Activated CD4-positive, CD25-positive, alpha-beta regulatory T cell treated with anti-CD3 and anti-CD28 coated beads, Interleukin-2, amount 50 U/mL, for 24 hours (primary cell): ENCODE results near the gene PDE11A.

Source experiments
- ATAC-seq, 2 donors: fragments of 150-1000 bp; cut with Tn5 transposase; one replicate each; pipeline ENCODE4 v1.10.0; 2021; ENCODE audit warnings: mild to moderate bottlenecking in 1 of 2, moderate library complexity in 1 of 2

PDE11A gene

DNA sequence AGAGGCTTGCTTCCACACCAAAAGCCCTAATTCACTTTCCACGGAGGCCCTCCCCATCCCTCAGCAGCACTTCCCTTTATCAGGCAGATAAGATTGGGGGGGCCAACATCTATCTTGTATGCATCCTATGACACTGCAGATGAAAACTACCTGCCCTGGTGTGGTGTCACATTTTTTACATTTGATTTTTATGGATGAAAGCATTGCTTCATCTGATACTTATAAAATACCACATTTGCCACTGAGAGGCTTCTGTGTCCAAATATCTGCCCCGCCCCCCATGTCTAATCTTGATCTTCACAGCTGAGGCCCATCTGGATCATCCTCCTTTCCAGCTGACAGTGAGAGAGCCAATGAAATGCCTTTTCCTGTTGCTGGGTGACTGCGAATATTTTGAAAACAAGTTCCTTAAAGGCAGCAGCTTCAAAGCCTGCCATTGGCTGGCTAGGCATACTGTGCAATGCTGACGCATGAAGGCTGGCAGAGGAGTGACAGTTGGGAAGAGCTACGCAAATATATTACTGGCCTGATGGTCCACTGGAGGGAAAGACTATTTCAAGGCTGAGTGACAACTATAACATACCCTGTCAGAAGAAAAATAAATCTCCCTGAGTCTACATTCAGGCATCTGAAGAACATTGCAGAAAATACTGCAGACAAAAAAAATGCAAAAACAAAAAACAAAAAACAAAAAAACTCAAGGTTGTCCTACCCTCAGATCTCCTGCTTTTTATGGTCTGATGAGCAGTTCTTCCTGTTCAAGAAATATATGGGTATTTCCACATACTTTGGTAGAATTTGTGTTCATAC is 318.7 kb downstream of the PDE11A start:
- ATAC-seq = no peak

DNA sequence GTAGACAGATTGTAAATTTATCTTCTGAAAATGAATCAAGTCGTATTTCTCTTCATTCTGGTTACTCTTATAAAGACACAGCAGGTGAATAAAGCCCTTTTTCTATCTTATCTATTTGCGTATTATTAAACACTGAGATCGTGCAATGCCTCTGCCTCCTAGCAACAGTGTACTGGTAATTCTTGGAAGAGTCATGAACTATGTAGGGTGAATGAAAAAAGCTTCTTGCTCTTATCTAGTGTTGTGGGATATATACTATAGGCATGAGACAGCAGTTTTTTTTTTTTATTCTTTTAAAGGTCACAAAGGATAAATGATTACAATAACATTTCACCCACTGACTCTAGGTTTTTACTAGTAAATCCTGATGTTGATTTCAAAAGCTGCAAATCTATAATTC is 324.2 kb downstream of the PDE11A start:
- ATAC-seq = no peak

DNA sequence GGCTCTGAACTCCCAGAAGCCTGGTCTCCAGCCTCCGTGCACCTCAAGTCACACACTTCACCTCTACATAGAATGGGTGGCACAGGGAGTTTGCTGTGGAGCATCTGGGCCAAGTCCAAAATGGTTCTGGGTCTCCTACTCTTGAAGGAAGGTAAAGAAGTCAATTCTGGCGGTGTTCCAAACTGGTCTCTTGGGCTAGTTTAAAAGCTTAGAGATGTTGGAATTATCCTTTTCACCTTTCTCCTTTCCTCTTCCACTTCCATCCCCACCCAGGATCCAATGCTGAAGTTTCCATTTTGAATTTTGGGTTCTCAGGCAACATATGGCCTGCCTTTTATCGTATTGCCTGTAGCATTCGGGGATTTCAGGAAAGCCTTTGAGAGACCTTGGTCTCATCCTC is 325.2 kb downstream of the PDE11A start:
- no peak for ATAC-seq

GRCh38 chr2:177746358-177746757 is 326.2 kb downstream of the PDE11A start:
- ATAC-seq = no peak

DNA sequence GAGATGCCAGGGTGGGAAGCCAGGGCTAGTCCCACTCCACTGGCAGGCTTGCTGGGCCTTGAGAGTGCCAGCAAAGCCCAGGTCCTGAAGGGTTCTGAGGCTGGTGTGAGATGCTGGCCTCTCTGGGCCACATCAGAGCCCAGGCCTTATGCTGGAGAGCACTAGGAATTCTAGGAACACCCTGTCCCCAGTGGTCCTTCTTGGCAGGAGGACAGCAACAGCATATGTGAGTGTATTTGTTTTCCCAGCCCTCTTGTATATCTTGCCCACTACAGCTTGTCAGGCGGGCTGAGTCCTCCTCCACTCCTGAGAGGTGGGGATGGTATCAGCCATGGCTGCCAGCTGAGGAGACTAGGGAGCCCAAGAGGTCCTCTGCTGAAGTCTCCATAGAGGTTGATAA is 327.0 kb downstream of the PDE11A start:
- ATAC-seq = no peak

- no peak for ATAC-seq
These were observed 329.7 kb downstream of the PDE11A start for GRCh38 chr2:177742851-177743250.

GRCh38 chr2:177741866-177742265 is 330.7 kb downstream of the PDE11A start:
- ATAC-seq = no peak

DNA sequence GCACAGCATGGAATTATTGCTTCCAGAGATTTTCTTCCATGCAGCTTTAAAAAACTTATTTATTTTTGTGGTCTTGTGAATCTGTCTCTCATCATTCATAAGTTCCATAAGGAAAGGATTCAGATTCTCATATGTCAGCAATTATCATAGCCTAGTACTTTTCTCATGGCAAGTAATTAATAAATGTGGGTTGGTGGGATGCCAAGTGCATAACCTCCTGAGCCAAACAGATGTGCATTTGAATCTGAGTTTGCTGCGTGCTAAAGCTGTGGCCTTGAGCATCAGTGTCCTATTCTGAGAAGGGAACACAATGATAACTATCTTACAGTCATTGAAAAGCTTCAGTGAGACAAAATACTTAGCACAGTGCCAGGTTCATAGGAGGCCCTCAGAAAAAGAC is 331.9 kb downstream of the PDE11A start:
- no peak for ATAC-seq

DNA sequence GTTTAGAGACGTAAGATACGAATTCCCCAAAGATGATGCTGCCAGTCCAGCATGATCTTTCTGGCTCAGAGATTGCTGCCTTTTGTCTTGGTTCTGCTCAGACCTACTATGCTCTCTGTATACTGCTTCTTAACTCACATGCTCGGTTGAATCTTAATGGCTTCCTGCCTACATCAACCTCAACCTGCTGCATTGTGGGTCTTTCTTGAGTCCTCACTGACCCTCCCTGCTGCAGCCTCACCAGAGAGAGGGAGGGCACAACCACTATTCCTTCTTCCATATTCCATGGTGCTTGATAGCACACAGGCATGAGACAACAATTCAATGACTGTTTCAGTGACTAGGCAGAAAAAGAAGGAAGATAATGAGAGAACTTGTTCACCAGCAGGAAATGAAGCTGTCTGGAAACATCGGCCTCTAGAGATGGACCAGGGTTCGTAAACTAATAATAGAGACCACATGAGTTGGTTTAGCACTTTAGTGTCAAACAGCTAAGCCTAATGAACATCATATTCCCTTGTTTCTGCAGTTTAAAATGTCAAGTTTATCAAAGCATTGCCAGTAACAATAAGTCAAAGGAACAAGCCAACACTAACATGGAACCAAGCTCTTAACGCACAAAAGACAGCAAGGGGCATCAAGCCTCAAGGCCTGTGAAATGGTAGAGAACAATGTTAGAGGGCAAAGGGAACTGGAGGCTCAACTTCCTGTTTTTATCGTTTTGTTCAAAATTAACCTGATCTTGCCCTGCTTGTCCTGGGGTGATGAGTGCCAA is 333.9 kb downstream of the PDE11A start:
- no peak for ATAC-seq

- ATAC-seq = no peak
These were observed 337.2 kb downstream of the PDE11A start for GRCh38 chr2:177735318-177735803.

- ATAC-seq = no peak
These were observed 339.2 kb downstream of the PDE11A start for GRCh38 chr2:177733322-177733855.

GRCh38 chr2:177731384-177731783 is 341.2 kb downstream of the PDE11A start:
- ATAC-seq = no peak

DNA sequence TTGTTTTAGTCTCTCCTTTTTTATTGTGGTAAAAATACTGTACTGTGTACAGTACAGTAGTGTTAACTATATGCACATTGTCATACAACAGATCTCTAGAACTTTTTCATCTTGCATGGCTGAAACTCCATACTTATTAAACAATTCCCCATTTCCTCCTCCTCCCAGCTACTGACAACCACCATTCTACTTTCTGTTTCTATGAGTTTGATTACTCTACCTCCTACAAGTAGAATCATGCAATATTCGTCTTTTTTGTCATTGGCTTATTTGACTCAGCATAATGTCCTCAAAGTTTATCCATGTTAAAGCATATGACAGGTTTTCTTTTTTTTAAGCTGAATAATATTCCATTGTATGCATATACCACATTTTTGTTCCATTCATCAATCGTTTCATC is 341.8 kb downstream of the PDE11A start:
- ATAC-seq = no peak

GRCh38 chr2:177730363-177730762 is 342.2 kb downstream of the PDE11A start:
- no peak for ATAC-seq

DNA sequence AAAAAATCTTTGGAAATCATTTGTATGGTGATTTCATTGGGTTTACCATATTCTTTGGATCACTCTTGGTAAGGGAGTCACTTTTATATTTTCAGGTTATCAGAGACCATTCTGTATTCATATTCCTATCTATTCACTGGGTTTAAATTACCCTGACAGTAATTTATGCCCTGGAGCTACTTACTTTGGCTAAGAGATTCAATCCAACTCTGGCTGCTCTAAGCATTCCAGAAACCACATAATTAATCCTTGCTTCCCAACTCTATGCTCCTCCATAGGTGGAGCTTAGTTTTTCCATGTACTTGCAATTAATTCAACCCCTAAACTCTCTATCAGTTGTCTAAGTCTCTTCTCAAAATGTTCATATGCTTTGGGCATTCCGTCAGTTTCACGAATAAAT is 343.7 kb downstream of the PDE11A start:
- no peak for ATAC-seq

DNA sequence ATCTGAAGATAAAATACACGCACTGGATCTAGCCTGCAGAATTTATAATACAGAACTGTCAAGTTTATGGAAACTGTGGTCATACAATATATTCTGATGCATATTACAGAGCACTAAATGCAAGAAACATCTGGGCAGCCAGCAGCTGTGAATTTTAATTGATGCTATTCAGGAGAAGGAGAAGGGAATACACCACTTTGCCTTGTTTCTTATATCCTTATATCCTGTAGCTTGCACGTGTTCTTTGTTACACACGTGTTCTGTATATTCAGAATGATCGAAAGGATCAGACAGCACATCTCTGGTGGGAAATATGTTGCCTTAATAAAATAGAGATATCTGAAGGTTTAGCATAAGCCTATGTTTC is 344.2 kb downstream of the PDE11A start:
- no peak for ATAC-seq

- no peak for ATAC-seq
These were observed 344.8 kb downstream of the PDE11A start for GRCh38 chr2:177727577-177728398.

DNA sequence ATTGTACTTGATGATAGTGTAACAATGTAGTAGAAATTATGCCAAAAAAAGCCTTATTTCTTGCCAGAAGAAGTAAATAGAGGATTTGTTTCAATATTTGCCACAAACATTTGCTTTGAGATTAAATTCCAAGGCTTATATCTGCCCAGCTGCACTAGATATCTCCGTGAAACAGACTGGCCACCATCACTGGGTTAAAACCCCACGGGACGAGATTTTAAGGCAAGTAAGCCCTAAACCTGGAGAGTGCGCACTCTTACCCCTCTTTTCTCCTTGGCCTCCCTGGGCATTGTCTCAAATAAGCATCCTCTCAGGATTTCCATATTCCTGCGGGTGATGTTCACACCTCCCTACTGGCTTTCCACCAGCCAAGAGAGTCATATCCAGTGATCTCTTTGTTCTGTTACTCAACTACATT is 345.6 kb downstream of the PDE11A start:
- ATAC-seq = no peak

- ATAC-seq = no peak
These were observed 347.9 kb downstream of the PDE11A start for GRCh38 chr2:177724398-177725287.

GRCh38 chr2:177723235-177723634 is 349.3 kb downstream of the PDE11A start:
- ATAC-seq = no peak

GRCh38 chr2:177721818-177722567 is 350.6 kb downstream of the PDE11A start:
- ATAC-seq = no peak
